ENCODE data around the gene ATP5PD.

The ATP5PD gene

DNA sequence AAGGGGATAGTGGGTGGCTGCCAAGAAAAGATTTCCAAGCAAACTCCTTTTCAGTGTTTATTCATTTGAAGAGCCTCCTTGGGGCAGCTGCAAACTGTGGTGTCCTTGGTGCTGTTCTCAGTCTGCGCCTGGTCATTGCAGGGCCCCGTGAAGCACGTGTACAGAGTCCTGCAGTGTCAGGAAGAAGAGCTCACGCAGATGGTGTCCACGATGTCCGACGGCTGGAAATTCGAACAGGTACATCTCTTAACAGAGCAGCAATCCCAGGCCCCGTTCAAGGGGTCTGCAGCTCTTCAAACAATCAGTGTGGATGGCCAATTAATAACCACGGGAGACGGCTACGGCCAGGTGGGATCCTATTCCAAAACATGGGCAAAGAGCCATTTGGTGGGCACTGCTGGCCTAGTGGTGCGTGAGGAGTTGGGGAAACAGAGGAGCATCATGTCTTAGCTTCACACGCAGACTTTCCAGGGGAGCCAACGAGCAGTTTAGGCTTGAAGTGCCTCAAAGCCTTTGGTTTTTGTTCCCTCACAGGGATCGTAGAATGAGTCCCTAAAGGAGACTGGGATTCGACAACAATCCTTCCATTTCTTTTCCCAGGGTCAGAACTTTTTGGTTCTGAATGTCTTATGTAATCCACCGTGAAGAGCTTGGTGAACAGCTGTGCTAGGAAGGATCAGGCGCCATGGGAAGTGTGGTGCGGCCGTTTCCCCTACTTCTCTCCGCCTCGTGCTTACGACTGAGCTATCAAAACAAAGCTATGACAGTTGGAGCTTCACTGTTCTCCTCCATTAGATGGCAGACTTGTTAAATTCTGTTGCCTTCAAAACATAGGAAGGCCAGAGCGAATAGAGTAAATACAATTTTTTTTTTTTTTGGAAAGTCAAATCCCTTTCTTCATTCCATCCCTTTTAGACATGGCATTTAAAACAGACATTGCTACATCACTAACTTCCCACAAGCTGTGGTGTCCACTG, 12.9 kb upstream of the ATP5PD start:
- H3K27me3 Mint-ChIP-seq (ENCODE audit: low read depth, poor library complexity), result peaks cover 3% of the 10 kb centered on the region
- peaks cover 61% of the 10 kb centered on the region for H3K36me3 Mint-ChIP-seq (ENCODE audit: low read depth)
- peak overlapping the region; percentile 76 for H3K27ac Mint-ChIP-seq
- TF ChIP-seq, protein P1, sequence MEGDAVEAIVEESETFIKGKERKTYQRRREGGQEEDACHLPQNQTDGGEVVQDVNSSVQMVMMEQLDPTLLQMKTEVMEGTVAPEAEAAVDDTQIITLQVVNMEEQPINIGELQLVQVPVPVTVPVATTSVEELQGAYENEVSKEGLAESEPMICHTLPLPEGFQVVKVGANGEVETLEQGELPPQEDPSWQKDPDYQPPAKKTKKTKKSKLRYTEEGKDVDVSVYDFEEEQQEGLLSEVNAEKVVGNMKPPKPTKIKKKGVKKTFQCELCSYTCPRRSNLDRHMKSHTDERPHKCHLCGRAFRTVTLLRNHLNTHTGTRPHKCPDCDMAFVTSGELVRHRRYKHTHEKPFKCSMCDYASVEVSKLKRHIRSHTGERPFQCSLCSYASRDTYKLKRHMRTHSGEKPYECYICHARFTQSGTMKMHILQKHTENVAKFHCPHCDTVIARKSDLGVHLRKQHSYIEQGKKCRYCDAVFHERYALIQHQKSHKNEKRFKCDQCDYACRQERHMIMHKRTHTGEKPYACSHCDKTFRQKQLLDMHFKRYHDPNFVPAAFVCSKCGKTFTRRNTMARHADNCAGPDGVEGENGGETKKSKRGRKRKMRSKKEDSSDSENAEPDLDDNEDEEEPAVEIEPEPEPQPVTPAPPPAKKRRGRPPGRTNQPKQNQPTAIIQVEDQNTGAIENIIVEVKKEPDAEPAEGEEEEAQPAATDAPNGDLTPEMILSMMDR (IDR thresholded peaks at IDR 0.05), result peak; percentile 13
- DNase-seq, result no peak
- H3K4me3 Mint-ChIP-seq, result no peak overlapping the region
- H3K4me1 Mint-ChIP-seq, result peaks cover 10% of the 10 kb centered on the region
- H3K9me3 Mint-ChIP-seq, result no peaks in the 10 kb centered on the region

DNA sequence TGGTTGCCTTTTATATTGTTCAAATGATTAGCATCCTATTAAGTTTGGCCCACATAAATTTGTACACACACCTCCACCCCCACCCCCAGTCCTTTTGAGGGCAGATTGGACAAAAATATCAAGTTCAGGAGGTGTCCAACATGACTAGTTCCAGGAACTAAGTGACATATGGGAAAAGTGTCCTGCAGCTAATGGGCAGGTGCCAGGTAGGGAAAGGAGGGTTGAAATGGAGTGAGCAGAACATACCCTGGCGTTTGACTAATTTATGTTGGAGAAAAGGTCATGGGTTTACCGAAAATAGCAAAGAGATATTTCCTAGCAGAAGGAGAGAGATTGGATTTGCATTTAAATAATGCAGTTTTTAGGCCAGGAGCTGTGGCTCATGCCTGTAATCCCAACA, 5.2 kb upstream of the ATP5PD start:
- Mint-ChIP-seq H3K4me3 (no peak overlapping the region), H3K4me1 (peaks cover 23% of the 10 kb centered on the region), H3K27me3 (ENCODE audit: low read depth, poor library complexity) (no peaks in the 10 kb centered on the region), H3K9me3 (no peaks in the 10 kb centered on the region), H3K36me3 (ENCODE audit: low read depth) (peaks cover 62% of the 10 kb centered on the region), H3K27ac (no peak overlapping the region)
- no peak for DNase-seq
- TF ChIP-seq, protein P1 (IDR thresholded peaks at IDR 0.05), result no peak

DNA sequence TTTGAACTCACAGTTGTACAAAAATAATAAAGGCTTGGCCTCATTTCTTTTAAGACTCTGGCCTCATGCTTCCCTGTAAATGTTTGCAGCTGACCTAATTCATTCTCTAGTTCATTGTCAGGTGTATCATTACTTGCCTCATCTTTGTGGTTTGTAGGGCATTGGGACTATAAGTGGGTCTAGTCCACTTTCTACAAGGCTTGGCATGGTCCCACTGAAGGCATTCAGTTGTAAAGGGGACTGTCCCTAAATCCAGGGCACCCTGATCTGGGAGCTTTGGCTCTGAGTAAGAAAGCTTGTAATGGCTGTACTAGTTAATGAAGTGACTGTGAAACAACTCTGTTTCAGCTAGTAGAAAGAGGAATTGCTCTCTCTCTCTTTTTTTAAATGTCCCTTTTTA, 2.9 kb upstream of the ATP5PD start:
- TF ChIP-seq, protein P1 (IDR thresholded peaks at IDR 0.05), result no peak
- peak overlapping the region; percentile 52 for H3K4me3 Mint-ChIP-seq
- peaks cover 47% of the 10 kb centered on the region for H3K36me3 Mint-ChIP-seq (ENCODE audit: low read depth)
- H3K4me1 Mint-ChIP-seq, result peaks cover 40% of the 10 kb centered on the region
- no peaks in the 10 kb centered on the region for H3K9me3 Mint-ChIP-seq
- H3K27ac Mint-ChIP-seq, result no peak overlapping the region
- no peak for DNase-seq
- H3K27me3 Mint-ChIP-seq (ENCODE audit: low read depth, poor library complexity), result peaks cover 11% of the 10 kb centered on the region

DNA sequence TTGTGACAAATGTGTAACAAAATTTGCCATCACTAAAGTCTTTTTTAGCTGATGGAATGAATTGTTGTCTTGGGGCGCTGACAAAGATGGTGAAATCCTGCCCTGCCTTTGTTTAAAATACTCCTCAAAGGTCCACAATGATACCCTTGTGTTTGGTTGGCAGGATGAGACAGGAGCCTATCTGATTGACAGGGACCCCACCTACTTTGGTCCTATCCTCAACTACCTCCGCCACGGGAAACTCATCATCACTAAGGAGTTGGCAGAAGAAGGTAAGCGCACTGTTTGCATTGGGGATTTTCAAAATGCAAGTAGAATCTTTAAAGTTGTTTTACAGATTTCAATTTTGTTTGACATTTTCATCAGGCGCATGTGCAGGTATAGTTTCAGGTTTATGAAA, 2.3 kb upstream of the ATP5PD start:
- peak overlapping the region; percentile 96 for H3K4me3 Mint-ChIP-seq
- H3K27ac Mint-ChIP-seq, result no peak overlapping the region
- H3K4me1 Mint-ChIP-seq, result peaks cover 44% of the 10 kb centered on the region
- H3K9me3 Mint-ChIP-seq, result no peaks in the 10 kb centered on the region
- TF ChIP-seq, protein P1 (IDR thresholded peaks at IDR 0.05), result no peak
- peaks cover 40% of the 10 kb centered on the region for H3K36me3 Mint-ChIP-seq (ENCODE audit: low read depth)
- H3K27me3 Mint-ChIP-seq (ENCODE audit: low read depth, poor library complexity), result peaks cover 11% of the 10 kb centered on the region
- DNase-seq, result no peak

DNA sequence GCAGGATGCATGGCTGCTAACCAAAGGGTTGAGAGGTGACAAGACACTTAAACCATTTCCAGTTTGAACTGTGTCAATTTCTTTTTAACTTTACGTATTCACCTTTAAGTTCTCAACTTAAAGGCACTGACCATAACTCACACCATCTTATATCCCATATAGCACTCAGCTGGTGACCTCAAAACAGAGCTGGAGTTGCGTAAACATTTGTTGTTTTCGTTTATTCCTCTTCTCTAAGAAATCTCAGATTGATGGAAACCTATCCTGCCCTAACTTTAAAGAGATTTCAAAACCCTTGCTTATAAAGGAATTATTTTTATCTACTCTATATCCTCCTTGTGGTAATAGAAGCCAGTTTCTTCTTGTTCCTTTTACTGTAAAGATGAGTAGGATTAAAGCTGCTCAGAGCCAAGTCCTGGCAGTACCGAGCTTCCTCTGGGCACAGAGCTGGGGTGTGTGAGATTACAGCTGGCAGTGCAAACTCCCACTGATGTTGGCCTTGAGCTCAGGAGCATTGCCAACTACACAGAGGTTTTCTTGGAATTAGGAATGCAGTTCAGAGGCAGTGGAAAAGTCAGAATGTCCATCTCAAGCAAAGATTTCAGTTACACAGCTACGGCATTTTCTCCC, 1.6 kb upstream of the ATP5PD start:
- peaks cover 44% of the 10 kb centered on the region for H3K4me1 Mint-ChIP-seq
- H3K4me3 Mint-ChIP-seq, result peak overlapping the region; percentile 96
- no peak for DNase-seq
- H3K27me3 Mint-ChIP-seq (ENCODE audit: low read depth, poor library complexity), result peaks cover 11% of the 10 kb centered on the region
- H3K36me3 Mint-ChIP-seq (ENCODE audit: low read depth), result peaks cover 33% of the 10 kb centered on the region
- H3K27ac Mint-ChIP-seq, result peak overlapping the region; percentile 22
- H3K9me3 Mint-ChIP-seq, result no peaks in the 10 kb centered on the region
- TF ChIP-seq, protein P1 (IDR thresholded peaks at IDR 0.05), result no peak
